Vagina (tissue), 2 donors: ENCODE measurements around the gene FABP2. TPM values are rescaled to one million over a fixed set of nuclear protein-coding genes. Genes with fewer than 3 reads are reported as not detected.

Experiments
- DNase-seq, 2 donors: peaks; one replicate each; pipeline ENCODE4 v3.0.0-alpha.2; 2017; ENCODE audit errors: extremely low spot score in 2 of 2
- H3K27ac ChIP-seq: fragments of 200-600 bp; sonication (generic); one replicate; pipeline ENCODE4 v1.5.1; 2019
- H3K27me3 ChIP-seq: fragments of 200-600 bp; sonication (generic); one replicate; pipeline ENCODE4 v1.5.1; 2019
- H3K36me3 ChIP-seq, 2 donors: fragments of 200-600 bp; sonication (generic); one replicate each; pipeline ENCODE4 v1.5.1; 2017 to 2019
- H3K4me1 ChIP-seq: fragments of 200-600 bp; sonication (generic); one replicate; pipeline ENCODE4 v1.5.1; 2019
- H3K4me3 ChIP-seq, 2 donors: fragments of 200-600 bp; sonication (generic); 1 replicate in 1 of 2; 2 replicates in 1 of 2; pipeline ENCODE4 v1.5.1; 2016 to 2019
- H3K9me3 ChIP-seq: fragments of 200-600 bp; sonication (generic); one replicate; pipeline ENCODE4 v1.5.1; 2019
- CTCF ChIP-seq, 3 experiments: fragments of 450-650 bp in 2 of 3; fragments of 200-600 bp in 1 of 3; sonication (generic) in 1 of 3; IDR thresholded peaks; one replicate each; pipeline ENCODE4 v1.5.1; 2017 to 2019; ENCODE audit warnings: antibody characterized with exemption in 3 of 3, mild to moderate bottlenecking in 2 of 3, moderate library complexity in 2 of 3
- POLR2A ChIP-seq, 2 donors: fragments of 450-650 bp; IDR thresholded peaks; one replicate each; pipeline ENCODE4 v1.6.1; 2017; ENCODE audit warnings: antibody characterized with exemption in 2 of 2, mild to moderate bottlenecking in 2 of 2, moderate library complexity in 2 of 2
- POLR2AphosphoS5 ChIP-seq, 2 donors: sonication (generic); formaldehyde crosslinking; IDR thresholded peaks; one replicate each; pipeline ENCODE4 v1.9.0; 2017; ENCODE audit warnings: antibody characterized with exemption in 2 of 2, mild to moderate bottlenecking in 2 of 2, low read depth in 1 of 2; ENCODE audit not compliant: insufficient read depth in 1 of 2
- intact Hi-C: fragments of 100-400 bp; cut with DNase I; formaldehyde crosslinking; loops from one replicate; pipeline ENCODE4 v1.15.1; 2023
- total RNA-seq: library from RNA; depleted of rRNA; stranded (reverse); fragments of >200 nt; gene quantifications from one replicate; pipeline ENCODE4 v1.2.3, GENCODE V29; 2016

FABP2 gene
- total RNA-seq, 1 donor from 2014 or later = not detected

- Histone ChIP-seq H3K27me3 (no peaks in the 10 kb centered on the region), H3K4me1 (no peaks in the 10 kb centered on the region), H3K27ac (no peak overlapping the region), H3K4me3 (no peak overlapping the region), H3K36me3 (no peaks in the 10 kb centered on the region), H3K9me3 (no peaks in the 10 kb centered on the region)
- TF ChIP-seq POLR2A (IDR thresholded peaks at IDR 0.05) (no peak), POLR2AphosphoS5 (IDR thresholded peaks at IDR 0.05; ENCODE audit: insufficient read depth in 1 of 2, low read depth in 1 of 2) (no peak), CTCF (IDR thresholded peaks at IDR 0.05) (no peak)
- DNase-seq = no peak
- intact Hi-C loops = loop anchor here (5.0 to 10.0 kb wide), 2 partner anchors 310 to 742 kb away; partner anchors contain the start of gene PDE5A
These were observed 6.9 kb downstream of the FABP2 start for GRCh38 chr4:119315036-119315435.

GRCh38 chr4:119314356-119314755 lies 7.6 kb downstream of the FABP2 start:
- H3K4me3 ChIP-seq = no peak overlapping the region
- no peaks in the 10 kb centered on the region for H3K36me3 ChIP-seq
- intact Hi-C loops = loop anchor here (10.0 kb wide), 1 partner anchor 310 kb away; the partner anchor contains the start of gene PDE5A
- H3K27ac ChIP-seq = no peak overlapping the region
- no peaks in the 10 kb centered on the region for H3K9me3 ChIP-seq
- TF ChIP-seq CTCF (IDR thresholded peaks at IDR 0.05) (peak in 1 of 3 experiments; percentile 12), POLR2AphosphoS5 (IDR thresholded peaks at IDR 0.05; ENCODE audit: insufficient read depth in 1 of 2, low read depth in 1 of 2) (no peak), POLR2A (IDR thresholded peaks at IDR 0.05) (no peak)
- no peaks in the 10 kb centered on the region for H3K4me1 ChIP-seq
- no peak for DNase-seq
- no peaks in the 10 kb centered on the region for H3K27me3 ChIP-seq

- no peak for DNase-seq
- no peak overlapping the region for H3K4me3 ChIP-seq
- TF ChIP-seq CTCF (IDR thresholded peaks at IDR 0.05) (no peak), POLR2A (IDR thresholded peaks at IDR 0.05) (no peak), POLR2AphosphoS5 (IDR thresholded peaks at IDR 0.05; ENCODE audit: insufficient read depth in 1 of 2, low read depth in 1 of 2) (no peak)
- intact Hi-C loops = loop anchor here (10.0 kb wide), 1 partner anchor 312 kb away; the partner anchor contains the start of gene PDE5A
- no peaks in the 10 kb centered on the region for H3K9me3 ChIP-seq
- no peaks in the 10 kb centered on the region for H3K36me3 ChIP-seq
- no peak overlapping the region for H3K27ac ChIP-seq
- H3K27me3 ChIP-seq = no peaks in the 10 kb centered on the region
- H3K4me1 ChIP-seq = no peaks in the 10 kb centered on the region
These were observed 8.7 kb downstream of the FABP2 start for GRCh38 chr4:119313237-119313636.

GRCh38 chr4:119310826-119311225 lies 11.1 kb downstream of the FABP2 start:
- Histone ChIP-seq H3K4me1 (no peaks in the 10 kb centered on the region), H3K27ac (no peak overlapping the region), H3K27me3 (no peaks in the 10 kb centered on the region), H3K36me3 (no peaks in the 10 kb centered on the region), H3K4me3 (no peak overlapping the region), H3K9me3 (no peaks in the 10 kb centered on the region)
- DNase-seq = no peak
- no peak for TF ChIP-seq CTCF (IDR thresholded peaks at IDR 0.05)
- TF ChIP-seq POLR2AphosphoS5 (IDR thresholded peaks at IDR 0.05; ENCODE audit: insufficient read depth in 1 of 2, low read depth in 1 of 2) = no peak
- TF ChIP-seq POLR2A (IDR thresholded peaks at IDR 0.05) = no peak
- intact Hi-C loops = loop anchor here (10.0 kb wide), 1 partner anchor 314 kb away; the partner anchor contains the start of gene PDE5A

GRCh38 chr4:119307606-119308005 lies 14.3 kb downstream of the FABP2 start:
- H3K9me3 ChIP-seq = no peaks in the 10 kb centered on the region
- no peaks in the 10 kb centered on the region for H3K27me3 ChIP-seq
- no peak for DNase-seq
- H3K4me3 ChIP-seq = no peak overlapping the region
- H3K4me1 ChIP-seq = no peaks in the 10 kb centered on the region
- intact Hi-C loops = no loop called here
- TF ChIP-seq POLR2AphosphoS5 (IDR thresholded peaks at IDR 0.05; ENCODE audit: insufficient read depth in 1 of 2, low read depth in 1 of 2) (no peak), POLR2A (IDR thresholded peaks at IDR 0.05) (no peak), CTCF (IDR thresholded peaks at IDR 0.05) (no peak)
- H3K27ac ChIP-seq = no peak overlapping the region
- no peaks in the 10 kb centered on the region for H3K36me3 ChIP-seq
